Vagina (tissue), 2 donors: ENCODE results near the gene LCK.

Experiments
- POLR2A ChIP-seq, 2 donors: fragments of 450-650 bp; IDR thresholded peaks; one replicate each; pipeline ENCODE4 v1.6.1; 2017; ENCODE audit warnings: antibody characterized with exemption in 2 of 2, mild to moderate bottlenecking in 2 of 2, moderate library complexity in 2 of 2
- TF ChIP-seq, protein P1 (sequence below), 3 experiments: fragments of 450-650 bp in 2 of 3; fragments of 200-600 bp in 1 of 3; sonication (generic) in 1 of 3; IDR thresholded peaks; one replicate each; pipeline ENCODE4 v1.5.1; 2017 to 2019; ENCODE audit warnings: antibody characterized with exemption in 3 of 3, mild to moderate bottlenecking in 2 of 3, moderate library complexity in 2 of 3

DNA sequence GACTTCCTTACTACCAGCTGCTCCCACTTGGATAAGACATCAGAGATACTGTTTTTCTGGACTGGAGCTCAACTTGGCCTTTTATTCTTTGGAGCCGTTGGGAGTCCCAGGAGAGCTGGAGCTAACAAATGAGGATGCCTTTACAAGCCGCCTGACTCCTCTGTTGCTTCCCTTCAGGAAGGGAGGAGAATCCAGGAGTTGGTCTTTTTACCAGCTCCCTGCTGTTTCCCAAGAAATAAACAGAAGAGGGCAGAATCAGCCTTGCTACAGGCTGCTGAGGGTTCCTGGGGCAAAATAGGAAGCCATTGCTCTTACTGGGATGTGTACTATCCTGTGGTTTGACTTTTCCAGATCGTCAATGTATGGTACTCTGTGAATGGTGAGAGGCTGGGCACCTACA is 27.4 kb upstream of the LCK start:
- TF ChIP-seq, protein P1, sequence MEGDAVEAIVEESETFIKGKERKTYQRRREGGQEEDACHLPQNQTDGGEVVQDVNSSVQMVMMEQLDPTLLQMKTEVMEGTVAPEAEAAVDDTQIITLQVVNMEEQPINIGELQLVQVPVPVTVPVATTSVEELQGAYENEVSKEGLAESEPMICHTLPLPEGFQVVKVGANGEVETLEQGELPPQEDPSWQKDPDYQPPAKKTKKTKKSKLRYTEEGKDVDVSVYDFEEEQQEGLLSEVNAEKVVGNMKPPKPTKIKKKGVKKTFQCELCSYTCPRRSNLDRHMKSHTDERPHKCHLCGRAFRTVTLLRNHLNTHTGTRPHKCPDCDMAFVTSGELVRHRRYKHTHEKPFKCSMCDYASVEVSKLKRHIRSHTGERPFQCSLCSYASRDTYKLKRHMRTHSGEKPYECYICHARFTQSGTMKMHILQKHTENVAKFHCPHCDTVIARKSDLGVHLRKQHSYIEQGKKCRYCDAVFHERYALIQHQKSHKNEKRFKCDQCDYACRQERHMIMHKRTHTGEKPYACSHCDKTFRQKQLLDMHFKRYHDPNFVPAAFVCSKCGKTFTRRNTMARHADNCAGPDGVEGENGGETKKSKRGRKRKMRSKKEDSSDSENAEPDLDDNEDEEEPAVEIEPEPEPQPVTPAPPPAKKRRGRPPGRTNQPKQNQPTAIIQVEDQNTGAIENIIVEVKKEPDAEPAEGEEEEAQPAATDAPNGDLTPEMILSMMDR (IDR thresholded peaks at IDR 0.05), result no peak
- no peak for TF ChIP-seq POLR2A (IDR thresholded peaks at IDR 0.05)
